Activated CD8-positive, alpha-beta memory T cell treated with anti-CD3 and anti-CD28 coated beads for 4 hours (primary cell): ENCODE measurements around the gene ANTXRL.
"Not testable (repeated sequence)": the region's sequence is repeated elsewhere in the genome, so short reads cannot be mapped to it uniquely, and the experiment has no call there.

Experiments used
- DNase-seq, 2 donors: peaks; one replicate each; pipeline ENCODE4 v3.0.0-alpha.2; 2020; ENCODE audit warnings: low read depth in 2 of 2

Gene ANTXRL

DNA sequence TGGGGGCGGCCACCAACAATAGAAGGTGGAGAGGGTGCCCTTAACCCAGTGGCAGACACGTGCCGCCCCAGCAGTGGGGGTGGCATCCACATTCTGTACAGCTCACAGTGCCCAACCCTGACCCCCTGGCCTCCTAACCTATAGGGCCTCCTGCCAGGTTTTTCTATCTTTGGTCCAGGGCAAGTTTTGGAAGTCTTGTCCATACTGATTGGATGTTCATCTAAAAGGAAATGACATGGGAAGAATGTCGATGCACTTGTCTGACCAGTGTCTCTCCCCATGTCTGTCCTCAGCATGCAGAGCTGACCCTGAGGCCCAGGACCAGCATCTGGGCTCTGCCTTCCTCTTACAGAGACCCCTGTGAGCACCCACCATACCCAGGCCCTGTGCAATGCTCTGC, 32.3 kb upstream of the ANTXRL start:
- no peak for DNase-seq

DNA sequence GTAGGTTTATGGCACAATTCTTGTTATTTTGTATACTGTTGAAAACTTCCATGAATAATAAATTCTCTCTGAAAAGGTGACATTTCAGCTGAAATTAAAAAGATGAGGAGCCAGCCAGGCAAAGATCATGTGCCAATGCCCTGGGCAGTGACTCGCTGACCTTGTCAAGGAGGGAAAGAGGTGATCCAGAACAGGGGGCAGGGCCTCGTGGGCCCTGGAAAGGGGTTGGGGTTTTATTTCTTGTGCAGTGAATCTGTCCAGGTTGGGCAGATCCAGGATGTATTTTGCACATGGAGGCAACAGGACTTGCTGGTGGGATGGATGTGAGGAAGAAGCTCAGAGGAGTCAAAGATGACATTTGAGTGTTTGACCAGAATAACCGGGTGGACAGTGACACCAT, 31.6 kb upstream of the ANTXRL start:
- not testable (repeated sequence) for DNase-seq

DNA sequence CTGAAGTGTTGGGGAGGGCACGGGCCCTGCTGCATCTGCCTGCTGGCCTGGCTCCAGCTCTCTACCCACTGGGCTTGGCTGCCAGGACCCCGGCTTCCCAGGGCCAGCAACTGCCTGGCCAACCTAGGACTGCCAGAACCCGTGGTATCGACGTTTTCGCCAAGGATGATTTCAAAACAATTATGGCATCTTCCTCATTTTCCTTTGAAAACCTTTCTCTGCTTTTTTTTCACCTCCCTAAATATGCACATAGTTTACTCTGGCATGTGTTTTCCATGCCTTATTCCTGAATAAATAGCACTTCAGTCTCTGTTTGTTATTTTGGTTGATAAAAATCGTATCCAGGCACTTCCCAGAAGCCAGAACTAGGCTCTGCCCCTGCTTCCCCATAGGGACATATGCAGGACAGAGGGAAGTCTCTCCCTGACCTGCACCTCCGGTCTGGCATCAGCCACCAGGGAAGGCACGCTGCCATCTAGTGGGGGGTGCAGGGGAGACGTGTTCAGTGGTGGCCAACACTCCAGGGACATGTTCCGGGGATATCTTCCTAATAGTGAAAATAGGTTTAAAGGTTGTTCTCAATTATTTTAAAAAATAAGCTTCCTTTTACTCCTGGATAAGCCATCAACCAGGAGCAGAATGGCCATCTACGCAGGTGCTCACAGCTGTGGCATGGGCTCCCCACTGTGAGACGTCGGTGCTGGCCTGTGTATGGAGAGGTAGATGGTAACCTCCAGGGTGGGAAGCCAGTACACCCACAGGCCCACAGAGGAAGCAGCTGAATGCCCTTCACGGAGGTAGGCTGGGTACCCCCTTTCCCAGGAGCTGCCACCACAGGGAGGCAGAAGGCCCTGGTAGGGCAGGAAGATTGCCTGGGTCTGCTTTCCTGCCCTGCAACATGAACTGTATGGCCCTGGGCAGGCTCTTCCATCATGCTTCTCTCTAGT, 30.7 kb upstream of the ANTXRL start:
- DNase-seq = peak in 1 of 2 donors; percentile 14

DNA sequence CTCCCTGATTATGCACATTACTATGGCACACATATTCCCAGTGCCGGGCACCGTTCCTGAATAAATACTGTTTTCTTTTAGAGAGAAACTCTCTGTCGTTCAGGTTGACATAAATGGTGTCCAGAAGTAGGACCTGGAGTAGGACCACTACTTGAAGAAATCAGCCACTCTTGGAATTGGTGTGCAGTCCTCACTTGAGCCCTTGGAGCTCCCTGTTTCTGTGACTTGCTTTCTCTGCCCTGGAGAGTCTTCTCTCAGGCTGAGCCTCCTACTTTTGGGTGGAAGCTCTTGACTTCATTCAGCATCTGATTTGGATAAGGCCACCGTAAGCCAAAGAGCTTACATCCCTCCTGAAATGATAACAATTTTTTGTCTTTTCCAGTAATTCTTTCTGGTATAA, 29.7 kb upstream of the ANTXRL start:
- no peak for DNase-seq

DNA sequence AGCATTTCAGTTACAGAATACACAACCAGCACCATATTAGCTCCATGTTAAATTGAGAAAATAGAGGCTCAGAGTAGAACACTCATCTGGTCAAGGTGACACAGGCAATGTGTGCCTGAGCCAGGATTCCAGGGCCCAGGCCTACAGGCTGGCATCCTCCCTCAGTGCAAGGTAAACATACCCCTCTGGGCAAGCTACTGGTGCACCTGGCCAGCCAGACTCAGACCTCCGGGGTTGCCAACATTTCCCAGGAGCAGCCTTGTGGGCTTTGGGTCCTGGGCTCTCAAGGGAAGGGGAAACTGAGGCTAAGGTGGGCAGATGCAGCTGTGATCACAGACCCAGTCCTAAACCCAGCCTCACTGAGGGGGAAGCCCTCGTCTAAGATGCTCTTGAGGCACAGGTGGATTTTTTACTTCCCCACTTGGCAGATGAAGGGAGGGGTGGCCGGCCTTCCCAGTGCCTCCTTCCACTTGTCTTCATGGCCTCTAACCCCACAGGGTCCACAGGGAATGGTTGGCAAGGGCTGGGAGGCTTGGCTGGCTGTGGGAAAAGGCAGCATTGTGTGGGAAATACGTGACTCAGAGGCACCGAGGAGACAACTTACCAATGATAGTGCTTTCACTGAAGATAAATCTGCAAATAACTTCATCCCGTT, 23.8 kb upstream of the ANTXRL start:
- DNase-seq = not testable (repeated sequence)

DNA sequence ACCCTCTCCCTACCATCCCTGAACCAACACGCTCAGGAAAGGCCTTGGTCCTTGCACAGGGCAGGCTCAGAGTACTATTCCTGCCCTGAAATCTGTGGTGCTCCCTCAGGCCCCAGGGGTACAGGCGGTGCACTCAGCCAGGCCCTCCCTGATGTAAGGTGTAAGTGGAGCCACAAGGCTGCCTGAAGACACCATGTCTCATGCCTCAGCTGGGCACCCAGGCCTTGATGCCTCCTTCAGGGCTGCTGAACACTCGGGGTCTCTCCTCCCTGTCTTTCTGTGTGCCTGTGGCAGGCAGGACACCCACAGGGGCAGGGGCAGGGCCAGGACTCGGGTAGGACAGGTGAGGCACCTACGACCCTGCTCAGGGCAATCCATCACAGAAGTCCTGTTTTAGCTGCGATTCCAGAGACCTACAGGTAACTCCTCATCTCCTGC, 22.9 kb upstream of the ANTXRL start:
- no peak for DNase-seq

DNA sequence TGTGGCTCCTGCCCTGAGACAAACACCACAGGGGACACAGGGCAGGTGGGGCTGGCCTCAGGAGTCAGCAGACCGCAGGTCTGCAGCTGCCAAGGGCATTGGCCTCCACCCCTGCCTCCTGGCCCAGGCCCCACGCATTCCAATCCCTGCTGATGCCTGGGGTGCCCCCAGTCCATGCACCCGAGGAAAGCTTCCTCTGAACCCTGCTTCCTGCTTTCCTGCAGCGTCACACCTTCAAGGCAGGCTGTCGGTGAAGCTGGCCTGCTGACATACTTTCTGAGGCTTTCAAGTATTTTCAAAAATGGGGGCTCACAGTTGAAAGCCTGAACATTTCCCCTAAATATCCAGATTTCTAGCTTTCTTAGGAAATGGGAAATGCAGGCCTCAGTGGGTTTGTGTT, 22.5 kb upstream of the ANTXRL start:
- no peak for DNase-seq

DNA sequence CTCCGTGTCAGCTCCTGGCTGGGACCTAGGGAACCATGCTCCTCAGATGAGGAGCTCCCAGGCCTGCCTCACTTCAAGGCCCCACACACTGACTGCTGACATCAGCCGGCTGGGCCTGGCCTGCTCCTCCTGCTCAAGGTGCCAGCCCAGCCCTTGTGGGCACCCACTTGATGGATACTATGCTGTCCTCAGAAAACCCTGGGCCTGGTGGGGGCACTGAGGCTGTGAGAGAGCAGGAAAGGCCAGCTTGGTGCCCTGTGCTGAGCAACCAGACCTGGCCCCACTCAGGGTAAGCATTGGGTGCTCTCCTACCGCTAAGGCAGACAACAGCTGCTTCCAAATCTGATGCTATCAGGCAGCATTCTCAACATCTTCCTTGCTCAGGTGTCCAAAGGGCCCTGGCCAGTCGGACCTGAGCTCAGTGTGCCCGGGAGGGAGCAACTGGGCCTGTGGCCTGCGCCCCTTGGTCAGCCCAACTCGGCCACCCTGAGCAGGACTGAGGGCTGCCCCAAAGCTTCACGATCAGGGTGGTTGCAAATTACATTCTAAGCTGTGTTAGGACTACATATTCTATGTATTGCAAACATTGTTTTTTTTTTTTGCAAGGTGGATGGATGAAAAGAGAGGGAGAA, 21.9 kb upstream of the ANTXRL start:
- no peak for DNase-seq

DNA sequence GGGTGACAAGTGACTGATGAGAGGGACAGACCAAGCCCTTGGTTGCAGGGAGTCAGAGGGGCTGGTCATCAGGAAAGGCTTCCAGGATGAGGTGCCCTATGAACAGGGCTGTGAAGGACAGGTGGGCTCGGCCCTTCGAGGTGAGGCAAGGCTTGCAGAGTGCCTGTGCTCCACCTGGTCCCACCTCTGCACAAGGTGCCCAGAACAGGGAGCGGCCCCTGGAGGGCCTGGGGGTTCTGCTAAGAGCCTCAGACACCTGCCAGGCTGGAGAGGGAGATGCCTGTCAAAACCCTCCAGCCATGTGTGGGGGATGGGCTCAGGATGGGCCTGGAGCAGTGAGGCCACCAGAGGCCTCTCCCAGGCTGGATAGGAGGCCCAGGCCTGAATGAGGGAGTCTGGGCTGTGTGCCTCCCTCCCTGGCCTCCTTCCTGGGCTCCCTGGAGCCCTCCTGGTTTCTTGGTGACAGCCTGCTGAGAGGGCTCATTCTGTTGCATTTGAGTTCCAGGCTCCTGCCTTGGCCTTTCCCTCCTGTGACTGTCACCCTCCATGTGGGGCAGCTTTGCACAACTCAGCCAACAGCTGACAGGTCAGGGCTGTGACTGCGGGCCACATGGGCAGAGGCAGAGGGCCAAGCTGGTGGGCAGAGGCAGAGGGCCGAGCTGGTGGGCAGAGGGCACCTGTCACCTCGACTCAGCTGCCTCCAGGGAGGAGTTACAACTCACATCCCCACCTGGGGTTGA, 21.1 kb upstream of the ANTXRL start:
- DNase-seq = not testable (repeated sequence)

DNA sequence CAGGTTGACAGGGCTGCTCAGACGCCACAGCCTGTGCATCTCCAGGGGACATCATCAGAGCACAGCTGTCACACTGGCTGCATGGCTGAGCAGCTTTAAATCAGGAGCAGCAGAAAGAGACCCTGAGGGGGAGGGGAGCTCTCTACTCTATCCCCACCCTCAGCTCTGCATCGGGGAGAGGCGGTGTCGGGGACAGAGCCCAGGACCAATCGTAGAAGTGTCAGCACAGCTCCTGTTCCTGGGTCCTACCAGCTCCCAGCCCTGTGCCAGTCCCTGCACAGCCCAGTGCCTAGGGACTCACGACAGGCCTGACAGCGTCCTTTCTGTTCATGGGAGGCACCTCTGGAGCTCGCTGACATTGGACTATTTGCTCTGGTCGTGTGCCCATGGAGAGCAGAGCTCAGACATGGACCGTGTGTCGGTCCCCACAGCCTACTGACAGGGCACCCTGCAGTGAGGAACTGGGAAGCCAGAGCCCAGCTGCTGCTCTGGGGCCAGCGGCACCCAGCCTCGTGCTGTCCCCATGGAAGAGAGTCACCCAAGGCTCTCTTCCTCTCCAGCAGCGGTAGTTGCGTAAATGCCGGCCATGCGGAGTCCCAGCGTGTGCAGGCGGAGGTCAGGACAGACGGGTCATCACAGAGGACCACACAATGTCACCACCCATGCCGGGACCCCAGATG, 20.4 kb upstream of the ANTXRL start:
- no peak for DNase-seq

DNA sequence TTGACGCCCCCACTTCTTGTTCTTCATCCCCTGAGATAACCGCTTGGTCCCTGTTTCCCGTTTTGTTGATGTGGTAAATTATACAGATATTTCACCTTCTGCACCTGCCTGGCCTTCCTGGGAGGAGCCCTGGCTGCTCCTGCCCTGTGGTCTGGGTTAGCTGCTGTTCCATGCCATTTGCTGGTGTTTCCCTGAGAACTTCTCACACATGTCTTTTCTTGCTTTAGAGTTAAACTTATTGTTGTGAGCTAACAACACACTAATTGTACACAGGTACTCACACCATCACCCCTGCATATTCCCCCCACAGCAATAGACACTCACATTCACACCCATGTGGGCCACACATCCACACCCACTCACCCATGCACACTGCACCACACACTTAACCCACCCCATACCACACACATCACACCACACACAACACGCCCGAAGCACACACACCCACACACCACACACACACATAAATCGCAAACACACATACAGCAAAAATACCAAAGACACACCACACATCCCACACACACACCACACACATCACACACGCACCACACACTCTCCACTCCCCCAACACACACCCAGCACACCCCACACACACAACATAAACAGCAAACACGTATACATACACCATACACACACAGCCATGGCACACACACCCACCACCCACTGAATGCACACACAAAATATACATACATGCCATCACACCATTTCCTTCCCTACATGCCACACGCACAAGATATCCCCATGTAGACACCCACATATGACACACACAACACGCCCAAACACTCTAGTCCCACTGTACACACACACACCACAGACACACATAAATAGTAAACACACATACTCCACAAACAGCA, 19.4 kb upstream of the ANTXRL start:
- no peak for DNase-seq

DNA sequence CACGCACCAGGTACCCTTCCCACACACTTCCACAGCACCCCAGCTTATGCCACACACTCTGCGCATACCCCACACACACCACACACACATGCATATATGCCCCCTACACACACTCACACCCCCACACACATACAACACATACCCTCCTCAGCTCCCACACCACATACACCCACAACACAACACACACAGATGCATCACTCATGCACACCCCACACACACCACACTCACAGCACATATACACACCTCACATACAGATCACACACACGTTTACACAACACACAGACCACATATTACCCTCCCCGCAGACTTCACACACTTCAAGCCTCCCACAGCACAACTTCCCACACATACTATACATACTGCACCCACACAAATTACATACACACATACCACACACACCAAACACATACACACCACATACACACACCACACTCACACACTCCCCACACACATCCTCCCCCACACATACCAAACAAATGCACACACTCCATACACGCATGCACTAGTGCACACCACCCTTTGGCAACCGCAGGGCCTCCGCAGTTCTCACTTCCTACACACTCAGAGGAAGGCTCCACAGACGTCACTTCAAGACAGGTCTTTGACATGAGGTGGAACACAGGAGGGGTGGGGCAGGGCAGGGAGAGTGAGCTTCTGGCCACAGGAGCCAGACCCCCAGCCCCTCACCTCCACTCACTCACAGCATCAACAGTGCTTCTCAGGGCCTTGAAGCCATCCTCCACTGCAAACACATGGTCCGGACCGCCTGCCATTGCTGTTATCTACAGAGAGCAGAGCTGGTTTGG, 18.5 kb upstream of the ANTXRL start:
- peak; percentile 33 to 40 for DNase-seq

DNA sequence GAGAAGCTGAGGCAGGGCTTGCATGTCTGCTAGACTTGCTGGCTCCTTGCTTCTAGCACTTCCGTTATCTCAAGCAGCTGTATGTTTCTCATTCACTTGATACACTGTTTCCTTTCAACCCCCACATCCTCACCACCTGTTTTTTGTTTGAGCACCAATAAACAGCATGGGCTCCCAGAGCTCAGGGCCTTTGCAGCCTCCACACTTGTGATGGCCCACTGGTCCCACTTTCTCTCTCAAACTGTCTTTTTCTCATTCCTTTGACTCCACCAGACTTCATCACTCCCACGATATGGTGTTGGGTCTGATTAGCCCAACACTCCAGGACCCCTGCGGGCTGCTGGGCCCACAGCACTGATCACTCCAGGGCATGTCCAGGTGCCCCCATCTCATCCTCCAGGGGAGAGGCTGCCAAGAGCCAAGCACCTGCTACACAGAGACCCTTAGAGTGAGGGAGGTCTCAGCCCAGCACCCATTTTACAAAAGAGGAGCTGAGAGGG, 17.2 kb upstream of the ANTXRL start:
- DNase-seq = not testable (repeated sequence)

DNA sequence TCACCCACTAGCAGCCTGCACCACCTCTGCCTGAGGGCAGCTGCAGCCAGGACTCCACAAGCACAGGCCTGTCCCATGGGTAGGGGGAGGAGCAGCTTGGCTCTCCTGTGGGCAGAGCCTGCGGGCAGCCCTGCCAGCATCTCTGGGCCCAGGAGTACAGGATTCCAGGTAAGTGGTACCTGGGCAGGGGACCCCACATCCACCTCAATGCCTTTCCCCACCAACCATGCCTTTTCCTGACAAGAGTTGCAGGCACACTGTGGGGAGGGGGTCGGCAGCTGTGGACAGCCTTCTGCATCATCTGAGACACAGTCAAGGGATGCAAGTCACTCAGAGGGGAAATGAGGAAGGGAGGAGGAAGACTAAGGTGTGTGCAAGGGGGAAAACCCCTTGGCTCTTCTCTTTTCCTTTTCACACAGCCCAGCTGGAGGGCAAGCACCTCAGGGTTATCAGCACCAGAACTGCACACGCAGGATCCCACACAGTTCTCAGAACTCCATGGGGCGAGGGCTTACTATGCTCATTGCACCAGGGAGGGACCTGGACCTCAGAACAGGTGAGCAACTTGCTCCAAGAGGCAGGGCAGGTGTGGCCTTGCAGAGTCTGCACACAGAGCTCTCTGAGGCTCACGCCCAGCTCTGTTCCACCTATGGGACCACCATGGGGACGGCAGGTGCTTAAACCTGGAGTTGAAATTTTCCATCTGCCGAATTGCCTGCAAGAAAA, 16.5 kb upstream of the ANTXRL start:
- DNase-seq = no peak

DNA sequence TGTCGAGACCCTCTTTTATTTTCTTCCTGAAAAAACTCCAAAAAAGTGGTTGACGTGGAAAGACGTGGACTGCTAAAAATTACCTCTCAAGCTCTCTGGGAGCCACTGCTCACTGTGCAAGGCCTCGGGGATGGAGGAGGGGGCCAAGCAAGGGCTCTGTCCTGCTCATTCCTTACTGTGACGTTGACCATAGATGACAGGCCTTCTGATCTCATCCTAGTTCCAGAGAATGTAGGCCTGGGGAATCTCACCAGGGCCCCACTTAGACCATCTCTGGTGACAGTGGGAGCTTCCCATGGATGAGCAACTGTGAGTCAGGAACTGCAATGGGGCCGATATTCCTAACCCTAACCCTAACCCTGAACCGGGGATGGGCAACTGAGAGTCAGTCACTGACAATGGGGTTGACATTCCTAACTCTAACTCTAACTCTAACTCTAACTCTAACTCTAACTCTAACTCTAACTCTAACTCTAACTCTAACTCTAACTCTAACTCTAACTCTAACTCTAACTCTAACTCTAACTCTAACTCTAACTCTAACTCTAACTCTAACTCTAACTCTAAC, 15.8 kb upstream of the ANTXRL start:
- not testable (repeated sequence) for DNase-seq

DNA sequence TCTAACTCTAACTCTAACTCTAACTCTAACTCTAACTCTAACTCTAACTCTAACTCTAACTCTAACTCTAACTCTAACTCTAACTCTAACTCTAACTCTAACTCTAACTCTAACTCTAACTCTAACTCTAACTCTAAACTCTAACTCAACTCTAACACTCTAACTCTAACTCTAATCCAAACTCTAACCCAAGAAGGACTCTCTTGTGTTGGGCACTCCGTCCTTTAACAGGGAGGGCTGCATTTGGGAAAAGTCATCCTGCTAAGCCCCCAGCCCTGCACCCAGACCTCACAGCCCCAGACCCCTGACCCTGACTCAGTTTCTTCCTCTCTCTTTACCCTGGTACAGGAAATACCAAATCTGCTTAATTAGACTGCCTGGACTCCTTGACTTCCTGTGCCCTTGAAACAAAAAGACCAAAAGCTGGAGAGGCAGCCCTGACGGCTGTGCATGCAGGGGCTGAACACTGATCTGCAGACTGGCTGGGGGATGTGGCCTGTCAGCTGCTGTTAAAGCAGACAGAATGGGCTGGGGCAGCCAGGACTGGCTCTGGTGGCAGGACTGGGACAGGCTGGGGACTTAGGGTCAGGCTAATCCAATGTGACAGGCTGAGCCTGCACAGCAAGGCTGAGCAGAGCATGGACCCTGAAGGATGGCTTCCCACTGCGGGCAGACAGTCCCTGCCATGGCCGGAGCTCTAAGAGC, 14.8 kb upstream of the ANTXRL start:
- not testable (repeated sequence) for DNase-seq

DNA sequence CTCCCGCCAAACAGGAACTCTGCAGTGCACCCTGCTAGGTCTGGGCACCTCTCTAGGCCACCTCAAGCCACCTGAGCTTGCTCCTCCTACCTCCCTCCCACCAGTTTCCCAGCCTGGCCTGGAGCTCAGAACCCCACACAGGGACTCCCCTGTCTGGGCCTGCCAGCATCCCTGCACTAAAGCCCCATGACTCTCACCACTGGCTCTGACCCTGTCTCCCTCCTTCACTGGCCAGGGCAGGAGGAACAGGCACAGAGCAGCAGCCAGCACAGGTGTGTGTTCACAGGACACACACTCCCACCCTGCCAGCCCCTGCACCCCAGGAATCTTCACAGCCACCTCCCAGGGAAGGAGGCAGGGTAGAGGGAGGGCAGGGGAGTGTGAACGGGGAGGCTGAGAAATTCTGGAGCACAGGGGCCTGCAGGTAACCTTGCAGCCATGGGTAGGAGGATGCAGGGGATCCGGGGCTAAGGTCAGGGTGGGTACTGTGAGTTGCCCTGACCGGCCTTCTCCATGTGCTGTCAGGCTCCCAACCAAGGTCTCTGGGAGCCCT, 13.9 kb upstream of the ANTXRL start:
- no peak for DNase-seq
